SH-SY5Y (cell line): ENCODE results near the gene ITLN1.

Experiments
- GATA2 ChIP-seq: IDR thresholded peaks from 2 replicates; pipeline ENCODE4 v1.6.1; 2011; ENCODE audit warnings: mild to moderate bottlenecking, low read depth, low read length
- GATA3 ChIP-seq: IDR thresholded peaks from 2 replicates; pipeline ENCODE4 v1.6.1; 2011; ENCODE audit warnings: low read depth, mild to moderate bottlenecking, low read length, moderate library complexity

DNA sequence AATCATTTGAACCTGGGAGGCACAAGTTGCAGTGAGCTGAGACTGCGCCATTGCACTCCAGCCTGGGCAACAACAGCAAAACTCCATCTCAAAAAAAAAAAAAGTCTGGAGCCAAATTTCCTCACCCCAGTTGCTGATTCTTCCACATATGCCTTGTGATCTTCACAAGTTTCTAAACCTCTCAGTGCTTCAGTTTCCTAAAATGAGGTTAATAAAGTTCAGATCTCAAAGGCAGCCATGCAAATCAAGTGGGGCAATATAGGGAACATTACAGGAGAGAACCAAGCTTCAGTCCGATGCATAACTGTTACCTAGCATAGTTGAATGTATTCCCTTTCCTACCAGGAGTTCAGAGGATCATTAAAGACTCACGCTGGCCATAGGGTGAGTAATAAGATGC is 4.8 kb downstream of the ITLN1 start:
- no peak for TF ChIP-seq GATA2
- no peak for TF ChIP-seq GATA3
